CD1c-positive myeloid dendritic cell (primary cell): Measurements from ENCODE around the gene PLEKHH3.

Experiments
- DNase-seq: peaks from one replicate; pipeline ENCODE4 v3.0.0-alpha.2; 2016; ENCODE audit errors: extremely low spot score

Gene PLEKHH3

GRCh38 chr17:42687707-42688320, 11.0 kb upstream of the PLEKHH3 start:
- no peak for DNase-seq

GRCh38 chr17:42686520-42687128, 9.8 kb upstream of the PLEKHH3 start:
- no peak for DNase-seq

GRCh38 chr17:42685831-42686230, 9.0 kb upstream of the PLEKHH3 start:
- DNase-seq = no peak

GRCh38 chr17:42684929-42685556, 8.2 kb upstream of the PLEKHH3 start:
- DNase-seq = no peak

- peak; percentile 8 for DNase-seq
Observed at GRCh38 chr17:42683407-42684034, 6.7 kb upstream of the PLEKHH3 start.

GRCh38 chr17:42682722-42683403, 6.1 kb upstream of the PLEKHH3 start:
- peak; percentile 20 for DNase-seq

- DNase-seq = peak; percentile 40
Observed at GRCh38 chr17:42681976-42682721, 5.4 kb upstream of the PLEKHH3 start, which contains the start of gene CNTNAP1. TSS of gene CNTNAP1 (plus strand) at chr17:42682531. CDS start at chr17:42682830, 299 bp downstream.

GRCh38 chr17:42680331-42680808, 3.6 kb upstream of the PLEKHH3 start:
- DNase-seq = no peak

GRCh38 chr17:42679492-42680330, 2.9 kb upstream of the PLEKHH3 start:
- DNase-seq = peak; percentile 85

GRCh38 chr17:42678951-42679491, 2.2 kb upstream of the PLEKHH3 start:
- peak; percentile 52 for DNase-seq

- peak; percentile 83 for DNase-seq
Observed at GRCh38 chr17:42677921-42678781, 1.4 kb upstream of the PLEKHH3 start.

- peak; percentile 99 for DNase-seq
Observed at GRCh38 chr17:42677012-42677857, 441 bp upstream of the PLEKHH3 start.

- peak; percentile 5 for DNase-seq
Observed at GRCh38 chr17:42675965-42676423, 800 bp downstream of the PLEKHH3 start.

GRCh38 chr17:42675348-42675964, 1.3 kb downstream of the PLEKHH3 start:
- DNase-seq = no peak

GRCh38 chr17:42674755-42675347, 1.9 kb downstream of the PLEKHH3 start:
- DNase-seq = no peak

GRCh38 chr17:42673885-42674754, 2.7 kb downstream of the PLEKHH3 start:
- DNase-seq = peak; percentile 25
